Measurements from ENCODE around the gene ATP8A2.

DNA sequence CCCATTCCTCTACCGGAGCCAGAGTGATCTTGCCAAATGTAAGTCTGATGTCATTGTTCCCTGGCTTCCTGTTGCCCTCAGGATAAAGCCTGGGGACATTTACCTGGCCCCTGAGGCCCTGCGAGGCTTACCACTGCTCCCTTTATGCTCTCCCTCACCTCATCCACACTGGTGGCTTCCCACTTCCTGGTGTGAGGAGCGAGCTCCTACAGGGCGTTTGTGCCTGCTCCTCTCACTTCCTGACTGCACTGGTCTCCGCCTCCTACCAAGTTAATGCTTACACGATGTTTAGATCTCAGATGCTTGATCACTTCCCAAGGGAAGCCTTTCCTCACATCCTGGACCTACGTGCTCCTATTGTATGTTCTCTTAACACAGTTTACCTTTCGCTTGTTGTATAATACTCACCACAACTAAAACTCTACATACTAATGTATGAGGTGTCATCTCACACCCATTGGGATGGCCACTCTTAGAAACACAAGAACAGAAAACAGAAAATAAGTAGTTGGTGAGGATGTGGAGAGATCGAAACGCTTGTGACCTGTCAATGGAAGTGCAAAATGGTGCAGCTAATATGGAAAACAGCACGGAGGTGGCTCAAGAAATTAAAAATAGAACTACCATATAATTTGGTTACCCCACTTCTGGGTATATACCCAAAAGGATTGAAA lies 502.4 kb downstream of the ATP8A2 start:
- TF ChIP-seq, protein P1, sequence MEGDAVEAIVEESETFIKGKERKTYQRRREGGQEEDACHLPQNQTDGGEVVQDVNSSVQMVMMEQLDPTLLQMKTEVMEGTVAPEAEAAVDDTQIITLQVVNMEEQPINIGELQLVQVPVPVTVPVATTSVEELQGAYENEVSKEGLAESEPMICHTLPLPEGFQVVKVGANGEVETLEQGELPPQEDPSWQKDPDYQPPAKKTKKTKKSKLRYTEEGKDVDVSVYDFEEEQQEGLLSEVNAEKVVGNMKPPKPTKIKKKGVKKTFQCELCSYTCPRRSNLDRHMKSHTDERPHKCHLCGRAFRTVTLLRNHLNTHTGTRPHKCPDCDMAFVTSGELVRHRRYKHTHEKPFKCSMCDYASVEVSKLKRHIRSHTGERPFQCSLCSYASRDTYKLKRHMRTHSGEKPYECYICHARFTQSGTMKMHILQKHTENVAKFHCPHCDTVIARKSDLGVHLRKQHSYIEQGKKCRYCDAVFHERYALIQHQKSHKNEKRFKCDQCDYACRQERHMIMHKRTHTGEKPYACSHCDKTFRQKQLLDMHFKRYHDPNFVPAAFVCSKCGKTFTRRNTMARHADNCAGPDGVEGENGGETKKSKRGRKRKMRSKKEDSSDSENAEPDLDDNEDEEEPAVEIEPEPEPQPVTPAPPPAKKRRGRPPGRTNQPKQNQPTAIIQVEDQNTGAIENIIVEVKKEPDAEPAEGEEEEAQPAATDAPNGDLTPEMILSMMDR (IDR thresholded peaks at IDR 0.05; ENCODE audit: insufficient read depth, low read depth, low read length): no peak
- TF ChIP-seq EZH2 (IDR thresholded peaks at IDR 0.05; ENCODE audit: insufficient read depth, low read length): no peak

All from astrocyte (in vitro differentiated cells and primary cell).